SJSA1 (cell line): Measurements from ENCODE around the gene NEURL2. TPM values are rescaled to one million over a fixed set of nuclear protein-coding genes. Genes with fewer than 3 reads are reported as not detected.

Experiments used
- DNase-seq, 2 experiments: peaks; one replicate each; pipeline ENCODE4 v3.0.0-alpha.2; 2015 to 2020; ENCODE audit warnings: low spot score in 2 of 2, low read depth in 1 of 2
- H3K27ac ChIP-seq: fragments of 250-450 bp; sonication (Bioruptor Pico); 2 replicates; pipeline ENCODE4 v1.5.1; 2020; ENCODE audit warnings: mild to moderate bottlenecking, moderate library complexity
- H3K27me3 ChIP-seq: fragments of 250-450 bp; sonication (Bioruptor Pico); replicated peaks from 2 replicates; pipeline ENCODE4 v1.5.1; 2020; ENCODE audit warnings: mild to moderate bottlenecking, moderate library complexity
- H3K36me3 ChIP-seq: fragments of 250-450 bp; sonication (Bioruptor Pico); 2 replicates; pipeline ENCODE4 v1.5.1; 2020; ENCODE audit warnings: mild to moderate bottlenecking
- H3K4me1 ChIP-seq: fragments of 250-450 bp; sonication (Bioruptor Pico); replicated peaks from 2 replicates; pipeline ENCODE4 v1.6.1; 2021; ENCODE audit warnings: mild to moderate bottlenecking
- H3K4me3 ChIP-seq: fragments of 250-450 bp; sonication (Bioruptor Pico); 2 replicates; pipeline ENCODE4 v1.5.1; 2020; ENCODE audit warnings: mild to moderate bottlenecking
- H3K9me3 ChIP-seq: fragments of 250-450 bp; sonication (Bioruptor Pico); replicated peaks from 2 replicates; pipeline ENCODE4 v1.5.1; 2020; ENCODE audit warnings: mild to moderate bottlenecking
- total RNA-seq: library from RNA; depleted of rRNA; stranded (reverse); fragments of >200 nt; shearing (Covaris generic); gene quantifications from 2 replicates; pipeline ENCODE4 v1.2.3, GENCODE V29; 2014

Gene NEURL2
- total RNA-seq, 1 experiment from 2014 or later, result 1.9 TPM

- no peak for DNase-seq
- Histone ChIP-seq H3K27me3 (no peaks in the 10 kb centered on the region), H3K4me3 (no peak overlapping the region), H3K4me1 (peaks cover 5% of the 10 kb centered on the region), H3K27ac (no peak overlapping the region), H3K9me3 (no peaks in the 10 kb centered on the region), H3K36me3 (no peaks in the 10 kb centered on the region)
Observed at GRCh38 chr20:45926731-45927070, 35.7 kb upstream of the NEURL2 start.

- no peak overlapping the region for H3K4me3 ChIP-seq
- no peaks in the 10 kb centered on the region for H3K27me3 ChIP-seq
- no peaks in the 10 kb centered on the region for H3K9me3 ChIP-seq
- no peak for DNase-seq
- no peaks in the 10 kb centered on the region for H3K36me3 ChIP-seq
- H3K27ac ChIP-seq, result no peak overlapping the region
- peaks cover 5% of the 10 kb centered on the region for H3K4me1 ChIP-seq
Observed at GRCh38 chr20:45925821-45926506, 35.0 kb upstream of the NEURL2 start.

DNA sequence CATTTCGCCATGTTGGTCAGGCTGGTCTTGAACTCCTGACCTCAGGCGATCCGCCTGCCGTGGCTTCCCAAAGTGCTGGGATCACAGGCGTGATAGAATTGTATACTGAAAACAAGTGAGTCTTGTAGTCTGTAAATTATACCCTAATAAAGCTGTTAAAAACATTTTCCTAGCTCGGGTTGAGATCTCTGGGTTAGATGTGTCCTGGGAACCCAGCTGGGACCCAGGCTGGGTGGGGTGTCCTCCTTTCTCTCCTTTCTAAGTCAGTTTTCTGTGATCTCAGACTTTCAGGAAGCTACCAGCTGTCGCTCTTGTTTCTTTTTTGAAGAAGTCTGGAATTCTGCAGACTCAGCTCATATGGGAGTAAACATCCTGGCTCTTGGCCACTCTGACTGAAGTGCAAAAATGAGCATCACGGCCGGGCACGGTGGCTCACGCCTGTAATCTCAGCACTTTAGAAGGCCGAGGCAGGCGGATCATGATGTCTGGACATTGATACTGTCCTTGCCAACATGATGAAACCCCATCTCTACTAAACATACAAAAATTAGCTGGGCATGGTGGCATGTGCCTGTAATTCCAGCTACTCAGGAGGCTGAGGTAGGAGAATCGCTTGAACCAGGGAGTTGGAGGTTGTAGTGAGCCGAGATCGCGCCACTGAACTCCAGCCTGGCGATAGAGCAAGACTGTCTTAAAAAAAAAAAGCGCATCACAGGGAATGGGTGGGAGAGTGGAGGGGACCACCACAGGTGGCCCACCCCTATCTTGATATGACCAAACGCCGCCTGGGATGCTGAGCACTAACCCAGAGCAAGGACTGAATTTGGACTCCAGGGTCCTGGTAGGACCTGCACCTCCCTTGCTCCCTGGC is 33.6 kb upstream of the NEURL2 start:
- Histone ChIP-seq H3K27me3 (no peaks in the 10 kb centered on the region), H3K9me3 (no peaks in the 10 kb centered on the region), H3K4me3 (no peak overlapping the region), H3K4me1 (peaks cover 5% of the 10 kb centered on the region), H3K36me3 (no peaks in the 10 kb centered on the region), H3K27ac (no peak overlapping the region)
- peak in 1 of 2 experiments; percentile 43 for DNase-seq

DNA sequence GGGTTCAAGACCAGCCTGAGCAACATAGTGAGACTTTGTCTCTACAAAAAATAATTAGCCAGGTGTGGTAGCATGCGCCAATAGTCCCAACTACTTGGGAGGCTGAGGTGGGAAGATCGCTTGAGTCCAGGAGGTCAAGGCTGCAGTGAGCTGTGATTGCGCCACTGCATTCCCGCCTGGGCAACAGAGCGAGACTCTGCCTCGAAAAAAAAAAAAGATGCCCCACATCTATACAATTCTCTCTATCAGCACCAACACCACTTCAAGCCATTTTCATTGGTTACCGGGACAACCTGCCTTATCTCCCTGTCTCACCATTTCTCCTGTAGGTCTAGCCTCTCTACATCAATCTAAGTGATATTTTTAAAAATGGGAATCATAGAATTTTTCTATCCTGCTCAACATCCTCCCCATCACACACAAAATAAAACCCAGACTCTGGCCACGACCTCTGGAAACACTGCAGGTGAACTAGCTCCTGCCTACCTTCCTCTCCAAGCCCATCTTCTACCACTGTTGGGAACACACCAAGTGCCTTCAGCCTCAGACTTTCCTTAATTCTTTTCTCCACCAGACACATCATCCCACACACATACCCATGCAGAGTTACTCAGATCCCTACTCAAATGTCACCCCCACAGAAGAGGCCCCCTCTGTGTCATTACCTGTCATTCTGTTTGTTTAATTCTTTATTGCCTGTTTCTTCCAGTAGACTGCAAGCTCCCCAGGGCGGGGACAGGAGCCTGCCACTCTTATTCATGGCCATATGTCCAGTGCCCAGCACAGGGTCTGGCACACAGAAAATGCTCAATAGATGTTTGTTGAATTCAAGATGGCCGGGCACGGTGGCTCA is 30.6 kb upstream of the NEURL2 start:
- DNase-seq, result no peak
- peaks cover 5% of the 10 kb centered on the region for H3K4me1 ChIP-seq
- H3K4me3 ChIP-seq, result no peak overlapping the region
- no peaks in the 10 kb centered on the region for H3K27me3 ChIP-seq
- no peaks in the 10 kb centered on the region for H3K36me3 ChIP-seq
- no peak overlapping the region for H3K27ac ChIP-seq
- no peaks in the 10 kb centered on the region for H3K9me3 ChIP-seq

- Histone ChIP-seq H3K36me3 (no peaks in the 10 kb centered on the region), H3K4me3 (no peak overlapping the region), H3K4me1 (peaks cover 5% of the 10 kb centered on the region), H3K27ac (no peak overlapping the region), H3K27me3 (no peaks in the 10 kb centered on the region), H3K9me3 (no peaks in the 10 kb centered on the region)
- DNase-seq, result no peak
Observed at GRCh38 chr20:45920462-45921336, 29.7 kb upstream of the NEURL2 start.

DNA sequence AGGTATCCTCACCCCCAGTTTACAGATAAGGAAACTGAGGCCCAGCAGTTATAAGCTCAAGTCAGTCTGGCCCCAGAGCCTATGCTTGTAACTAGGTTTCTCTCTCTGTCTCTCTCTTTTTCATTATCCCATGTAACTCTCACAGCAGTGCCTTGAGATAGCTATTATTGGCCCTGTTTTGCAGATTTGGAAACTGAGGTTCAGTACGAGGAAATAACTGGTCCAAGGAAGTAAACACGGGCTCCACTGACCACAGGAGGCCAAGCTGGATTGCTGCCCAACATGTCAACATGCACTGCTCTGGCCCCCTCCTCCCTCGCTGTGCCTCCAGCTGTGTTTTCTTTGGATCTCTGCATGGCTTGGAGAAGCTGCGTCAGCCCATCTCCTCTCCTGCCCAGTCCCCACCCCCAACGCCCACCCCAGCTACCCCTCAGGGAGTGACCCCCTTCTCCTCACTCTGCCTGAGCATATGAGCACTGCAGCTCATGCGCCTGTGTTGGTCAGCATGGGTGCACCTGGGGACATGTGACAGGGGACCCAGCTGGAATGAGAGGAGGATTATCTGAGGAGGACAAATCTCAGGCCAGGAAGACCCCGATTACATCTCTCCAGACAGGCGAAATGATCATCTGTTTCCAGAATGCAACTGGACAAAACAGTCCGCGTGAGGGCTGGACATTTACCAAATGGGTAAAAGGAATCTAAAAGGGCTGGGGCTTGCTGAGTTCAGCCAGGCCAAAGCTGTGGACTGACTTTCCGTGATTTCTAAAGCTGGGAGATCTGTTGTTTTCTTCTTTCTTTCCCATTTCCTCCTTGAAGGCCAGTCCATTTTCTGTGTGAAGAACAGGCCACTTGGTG is 28.8 kb upstream of the NEURL2 start:
- Histone ChIP-seq H3K9me3 (no peaks in the 10 kb centered on the region), H3K4me1 (peaks cover 5% of the 10 kb centered on the region), H3K4me3 (no peak overlapping the region), H3K36me3 (no peaks in the 10 kb centered on the region), H3K27ac (no peak overlapping the region), H3K27me3 (no peaks in the 10 kb centered on the region)
- no peak for DNase-seq

DNA sequence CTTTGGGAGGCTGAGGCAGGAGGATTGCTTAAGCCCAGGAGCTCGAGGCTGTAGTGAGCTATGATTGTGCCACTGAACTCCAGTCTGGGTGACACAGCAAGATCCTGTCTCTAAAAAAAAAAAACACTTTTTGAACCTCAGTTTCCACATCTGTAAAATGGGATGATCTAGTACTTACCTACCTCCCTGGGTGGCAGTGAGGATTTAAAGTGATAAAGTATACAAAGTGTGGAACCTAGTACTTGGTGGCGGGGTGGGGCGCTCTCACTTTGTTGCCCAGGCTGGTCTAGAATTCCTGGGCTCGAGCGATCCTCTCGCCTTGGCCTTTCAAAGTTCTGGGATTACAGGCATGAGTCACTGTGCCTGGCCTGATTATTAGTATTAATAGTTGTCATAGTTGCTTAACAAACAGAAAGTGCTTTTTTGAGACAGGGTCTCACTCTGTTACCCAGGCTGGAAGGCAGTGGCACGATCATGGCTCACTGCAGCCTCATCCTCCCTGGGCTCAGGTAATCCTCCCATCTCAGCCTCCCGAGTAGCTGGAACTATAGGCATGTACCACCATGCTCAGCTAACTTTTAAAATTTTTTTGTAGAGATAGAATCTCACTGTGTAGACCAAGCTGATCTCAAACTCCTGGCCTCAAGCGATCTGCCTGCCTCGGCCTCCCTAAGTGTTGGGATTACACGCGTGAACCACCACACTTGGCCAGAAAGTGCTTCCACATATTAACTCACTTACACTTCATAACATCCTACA is 27.9 kb upstream of the NEURL2 start:
- H3K4me3 ChIP-seq, result no peak overlapping the region
- H3K27ac ChIP-seq, result no peak overlapping the region
- H3K9me3 ChIP-seq, result no peaks in the 10 kb centered on the region
- no peaks in the 10 kb centered on the region for H3K27me3 ChIP-seq
- H3K4me1 ChIP-seq, result peaks cover under 1% of the 10 kb centered on the region
- DNase-seq, result no peak
- H3K36me3 ChIP-seq, result no peaks in the 10 kb centered on the region

GRCh38 chr20:45918182-45918737 is 27.3 kb upstream of the NEURL2 start:
- H3K27ac ChIP-seq, result no peak overlapping the region
- H3K36me3 ChIP-seq, result no peaks in the 10 kb centered on the region
- H3K27me3 ChIP-seq, result no peaks in the 10 kb centered on the region
- H3K4me1 ChIP-seq, result no peaks in the 10 kb centered on the region
- H3K4me3 ChIP-seq, result no peak overlapping the region
- DNase-seq, result no peak
- no peaks in the 10 kb centered on the region for H3K9me3 ChIP-seq

GRCh38 chr20:45917790-45918141 is 26.8 kb upstream of the NEURL2 start:
- no peaks in the 10 kb centered on the region for H3K9me3 ChIP-seq
- no peak for DNase-seq
- no peaks in the 10 kb centered on the region for H3K36me3 ChIP-seq
- no peak overlapping the region for H3K27ac ChIP-seq
- no peak overlapping the region for H3K4me3 ChIP-seq
- no peaks in the 10 kb centered on the region for H3K27me3 ChIP-seq
- H3K4me1 ChIP-seq, result no peaks in the 10 kb centered on the region

- H3K4me1 ChIP-seq, result peaks cover 13% of the 10 kb centered on the region
- no peak overlapping the region for H3K27ac ChIP-seq
- H3K4me3 ChIP-seq, result no peak overlapping the region
- no peaks in the 10 kb centered on the region for H3K9me3 ChIP-seq
- no peaks in the 10 kb centered on the region for H3K36me3 ChIP-seq
- DNase-seq, result no peak
- no peaks in the 10 kb centered on the region for H3K27me3 ChIP-seq
Observed at GRCh38 chr20:45913116-45913515, 22.1 kb upstream of the NEURL2 start.

GRCh38 chr20:45912344-45912682 is 21.3 kb upstream of the NEURL2 start:
- Histone ChIP-seq H3K4me3 (peak overlapping the region; percentile 27; the same call in 1 of the 2 replicates), H3K36me3 (no peaks in the 10 kb centered on the region), H3K27ac (no peak overlapping the region), H3K9me3 (no peaks in the 10 kb centered on the region), H3K27me3 (no peaks in the 10 kb centered on the region), H3K4me1 (peaks cover 13% of the 10 kb centered on the region)
- no peak for DNase-seq
